RWPE1 (cell line): Measurements from ENCODE around the gene ASPG.

ENCODE experiments used
- CTCF ChIA-PET: fragments of 350-600 bp; sonication (Branson Sonifier 250); formaldehyde crosslinking; extraction: SDS; loops from one replicate; lab custom pipeline; 2021; lab: Yijun Ruan, JAX
- POLR2A ChIA-PET: fragments of 400-600 bp; formaldehyde crosslinking; extraction: SDS; loops from one replicate; lab custom pipeline; 2020; ENCODE audit warnings: antibody characterized with exemption; ENCODE audit not compliant: low non-redundant PET; lab: Yijun Ruan, JAX
- DNase-seq: peaks from one replicate; pipeline ENCODE4 v3.0.0; 2012; ENCODE audit warnings: low spot score
- H3K27ac ChIP-seq: fragments of 450-650 bp; 2 replicates; pipeline ENCODE4 v1.5.1; 2017
- TF ChIP-seq, protein P1 (sequence below): fragments of 450-650 bp; conservative IDR thresholded peaks from 2 replicates; pipeline ENCODE4 v1.5.1; 2017; ENCODE audit warnings: low read depth, mild to moderate bottlenecking

Gene ASPG

DNA sequence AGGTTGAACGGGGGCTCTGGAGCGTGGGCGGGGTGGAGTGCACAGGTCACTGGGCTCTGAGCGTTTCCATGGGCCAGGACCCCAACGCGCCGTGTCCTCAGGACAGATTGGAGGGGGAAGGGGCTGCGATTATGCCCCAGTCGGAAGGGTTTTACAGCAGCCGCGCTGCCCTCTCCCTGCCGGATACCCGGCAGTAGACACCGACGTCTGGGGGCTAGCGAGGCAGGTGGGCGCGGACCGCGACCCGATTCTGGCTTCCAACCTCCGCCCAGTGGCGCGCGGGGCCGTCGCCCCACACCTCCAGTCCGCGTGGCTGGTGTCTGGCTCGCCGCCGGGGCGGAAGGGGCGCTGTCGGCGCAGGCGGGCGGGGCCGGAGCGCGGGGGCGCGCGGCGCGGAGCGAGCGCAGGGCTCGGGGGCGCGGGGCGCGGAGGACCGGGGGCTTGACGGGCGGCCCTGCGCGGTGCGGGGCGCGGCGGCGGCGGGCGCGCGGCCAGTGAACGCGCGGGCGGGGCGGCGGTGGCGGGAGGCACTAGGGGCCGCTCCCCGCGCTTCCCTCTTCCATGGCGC is 50.5 kb downstream of the ASPG start:
- TF ChIP-seq, protein P1, sequence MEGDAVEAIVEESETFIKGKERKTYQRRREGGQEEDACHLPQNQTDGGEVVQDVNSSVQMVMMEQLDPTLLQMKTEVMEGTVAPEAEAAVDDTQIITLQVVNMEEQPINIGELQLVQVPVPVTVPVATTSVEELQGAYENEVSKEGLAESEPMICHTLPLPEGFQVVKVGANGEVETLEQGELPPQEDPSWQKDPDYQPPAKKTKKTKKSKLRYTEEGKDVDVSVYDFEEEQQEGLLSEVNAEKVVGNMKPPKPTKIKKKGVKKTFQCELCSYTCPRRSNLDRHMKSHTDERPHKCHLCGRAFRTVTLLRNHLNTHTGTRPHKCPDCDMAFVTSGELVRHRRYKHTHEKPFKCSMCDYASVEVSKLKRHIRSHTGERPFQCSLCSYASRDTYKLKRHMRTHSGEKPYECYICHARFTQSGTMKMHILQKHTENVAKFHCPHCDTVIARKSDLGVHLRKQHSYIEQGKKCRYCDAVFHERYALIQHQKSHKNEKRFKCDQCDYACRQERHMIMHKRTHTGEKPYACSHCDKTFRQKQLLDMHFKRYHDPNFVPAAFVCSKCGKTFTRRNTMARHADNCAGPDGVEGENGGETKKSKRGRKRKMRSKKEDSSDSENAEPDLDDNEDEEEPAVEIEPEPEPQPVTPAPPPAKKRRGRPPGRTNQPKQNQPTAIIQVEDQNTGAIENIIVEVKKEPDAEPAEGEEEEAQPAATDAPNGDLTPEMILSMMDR, result no peak
- no peak overlapping the region for H3K27ac ChIP-seq
- DNase-seq, result no peak
- ChIA-PET CTCF (interaction anchor here (0.7 kb wide), 1 partner anchor 269 kb away, joined by 4 read pairs; no protein-coding TSS in a partner anchor), POLR2A (no interaction called here)

DNA sequence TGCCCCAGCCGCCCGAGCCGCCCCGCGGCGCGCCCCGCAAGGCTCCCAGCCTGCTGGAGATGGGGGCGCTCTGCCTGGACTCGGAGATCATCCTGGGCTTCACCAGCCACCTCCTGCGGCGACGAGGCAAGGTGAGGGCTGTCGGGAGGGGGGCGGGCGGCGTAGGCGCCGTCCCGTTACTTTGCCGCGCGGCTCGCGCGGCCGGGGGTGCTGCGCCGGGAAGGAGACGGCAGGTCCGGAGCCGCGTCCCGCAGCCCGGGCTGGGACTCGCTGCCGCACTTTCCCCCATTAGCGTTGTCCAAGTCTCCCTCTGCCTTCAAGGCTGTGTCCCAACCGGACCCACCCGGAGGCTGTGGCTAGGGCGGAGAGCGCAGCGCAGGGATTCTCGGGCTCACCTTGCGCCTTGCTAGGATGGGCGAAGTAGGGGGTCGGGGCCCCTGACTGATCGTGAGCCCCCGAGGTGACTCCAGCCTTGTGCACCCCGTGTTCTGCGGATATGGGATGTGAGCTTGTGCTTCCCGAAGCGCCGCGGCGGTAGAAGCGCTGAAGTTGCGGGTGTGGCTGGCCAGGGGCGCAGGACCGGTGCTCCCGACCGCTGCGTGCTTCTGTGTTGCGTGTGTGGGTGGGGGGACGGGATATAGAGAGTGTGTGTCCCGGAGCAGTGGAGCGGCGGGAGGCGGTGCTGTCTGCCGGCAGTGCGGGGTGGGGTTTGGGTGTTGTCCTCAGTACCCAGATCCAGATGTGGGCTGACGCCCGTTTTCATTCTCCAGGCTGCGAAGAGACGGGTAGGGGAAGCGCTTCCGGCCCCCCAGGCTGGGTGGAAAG is 51.2 kb downstream of the ASPG start:
- DNase-seq, result no peak
- TF ChIP-seq, protein P1, result no peak
- POLR2A ChIA-PET, result no interaction called here
- no peak overlapping the region for H3K27ac ChIP-seq
- CTCF ChIA-PET, result interaction anchor here (0.6 to 1.4 kb wide), 3 partner anchors 425 to 428 kb away, joined by 3 to 29 read pairs (median 6); no protein-coding TSS in a partner anchor

DNA sequence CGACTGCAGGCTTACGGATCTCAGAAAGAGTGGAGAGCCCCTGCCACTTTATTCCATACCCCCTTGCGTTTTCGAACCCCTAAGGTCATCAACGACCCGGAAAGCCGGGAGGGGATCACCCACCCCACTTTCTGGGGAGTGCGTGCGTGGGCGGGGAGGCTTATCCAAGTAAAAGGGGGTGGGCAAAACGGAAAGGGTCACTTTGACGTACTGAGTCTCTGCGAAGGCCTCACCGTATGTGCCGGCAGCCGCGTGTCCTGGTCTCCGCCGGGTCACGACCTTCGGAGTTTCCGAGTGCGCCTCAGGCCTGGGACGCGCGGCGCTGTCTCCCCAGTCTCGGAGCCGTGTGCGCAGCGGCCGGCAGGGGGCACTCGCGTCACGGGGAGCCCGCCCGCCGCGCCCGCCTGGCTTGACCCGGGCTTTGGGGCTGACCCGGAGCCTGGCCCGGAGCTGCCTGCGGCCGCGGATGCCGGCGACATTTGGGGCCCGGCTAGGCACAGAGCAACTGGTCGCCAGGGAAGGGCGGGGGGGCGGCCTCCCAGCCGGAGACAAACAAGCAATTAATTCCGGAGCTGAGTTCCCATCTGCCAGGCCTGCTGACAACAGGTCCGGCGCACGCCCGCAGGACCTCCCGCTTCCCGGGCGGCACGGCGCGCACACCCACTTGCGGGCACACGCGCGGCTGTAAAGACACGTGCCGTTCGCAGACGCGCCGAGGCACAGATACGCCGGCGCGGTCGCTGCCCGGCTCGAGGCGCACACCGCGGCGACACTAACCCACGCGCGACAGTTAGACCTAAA is 52.0 kb downstream of the ASPG start:
- CTCF ChIA-PET, result interaction anchor here (0.6 to 1.4 kb wide), 12 partner anchors 43 to 437 kb away, joined by 3 to 29 read pairs (median 3); no protein-coding TSS in a partner anchor
- peak overlapping the region; percentile 9; the same call in 1 of the 2 replicates for H3K27ac ChIP-seq
- POLR2A ChIA-PET, result no interaction called here
- DNase-seq, result peak; percentile 67
- TF ChIP-seq, protein P1, result peak; percentile 85

DNA sequence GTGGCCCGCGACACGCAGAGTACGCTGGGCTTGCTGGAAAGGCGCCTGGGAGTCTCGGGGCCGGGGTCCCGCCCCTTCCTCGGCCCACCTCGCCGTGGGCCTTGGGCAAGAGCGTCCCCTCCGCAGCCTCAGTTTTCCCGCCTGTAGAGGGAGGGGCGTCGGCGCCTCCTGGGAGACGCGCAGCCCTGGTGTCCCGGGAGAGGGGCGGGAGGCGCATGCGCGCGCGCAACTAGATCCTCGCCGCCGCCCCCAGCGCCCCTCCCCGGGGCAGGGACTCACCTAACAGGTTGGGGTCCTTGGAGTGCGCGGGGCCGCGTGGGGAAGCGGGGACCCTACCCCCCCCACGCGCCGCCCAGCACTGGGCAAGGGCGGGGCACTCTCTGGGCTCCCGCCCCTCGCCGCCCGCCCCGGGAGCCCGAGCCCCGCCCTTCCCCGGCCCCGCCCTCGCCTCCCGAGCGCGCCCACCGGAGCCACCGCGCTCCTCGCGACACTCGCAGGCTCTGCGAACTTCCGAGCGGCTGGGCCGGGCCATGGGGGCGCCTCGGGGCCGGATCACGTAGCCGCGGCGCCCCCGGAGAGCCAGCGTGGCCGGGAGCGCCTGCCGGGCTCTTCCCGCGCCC is 52.7 kb downstream of the ASPG start, which contains the start of gene KIF26A:
Gene KIF26A, plus strand, starts transcription at position 490 of the 620 bp plus-strand sequence. CDS start 136 bp downstream, outside the sequence.
- DNase-seq, result peak; percentile 49
- TF ChIP-seq, protein P1, result no peak
- H3K27ac ChIP-seq, result peak within 1 kb of the TSS; percentile 16; the same call in 1 of the 2 replicates
- ChIA-PET POLR2A (no interaction called here), CTCF (interaction anchor here (0.6 to 1.4 kb wide), 12 partner anchors 43 to 437 kb away, joined by 3 to 29 read pairs (median 3); no protein-coding TSS in a partner anchor)

DNA sequence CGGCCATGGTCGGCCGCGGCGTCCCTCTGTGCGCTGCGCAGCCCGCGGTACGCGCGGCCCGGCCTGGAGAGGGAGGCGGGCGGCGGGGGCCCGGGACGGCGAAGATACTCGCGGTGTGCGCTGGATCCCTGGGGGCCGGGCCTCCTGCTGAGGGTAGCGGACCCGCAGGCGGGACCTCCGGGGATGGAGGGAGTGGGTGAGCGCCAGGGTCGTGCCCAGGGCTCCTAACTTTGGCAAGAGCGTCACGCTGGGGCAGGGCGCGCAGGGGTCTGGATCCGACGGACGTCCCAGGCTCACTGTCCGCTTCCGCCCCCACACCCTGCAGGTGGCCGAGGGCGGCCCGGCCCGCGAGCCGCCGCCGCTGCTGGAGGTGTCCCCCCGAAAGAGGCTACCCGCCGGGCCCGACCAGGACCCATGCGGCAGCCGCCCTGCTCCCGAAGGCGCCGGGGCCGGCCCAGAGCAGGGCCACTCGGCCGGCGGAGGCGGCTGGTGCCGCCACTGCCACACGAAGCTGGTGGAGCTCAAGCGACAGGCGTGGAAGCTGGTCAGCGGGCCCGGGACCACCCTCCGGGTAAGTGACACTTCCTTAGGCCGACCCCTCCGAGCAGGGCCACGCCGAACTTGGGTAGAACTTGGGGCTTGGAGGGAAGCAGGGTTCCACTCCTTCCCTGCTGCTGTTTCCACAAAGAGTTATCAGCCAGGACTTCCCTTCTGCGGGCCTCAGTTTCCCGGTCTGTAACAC is 53.4 kb downstream of the ASPG start:
- ChIA-PET POLR2A (no interaction called here), CTCF (interaction anchor here (1.6 kb wide), 1 partner anchor 425 kb away, joined by 8 read pairs; no protein-coding TSS in a partner anchor)
- TF ChIP-seq, protein P1, result no peak
- DNase-seq, result no peak
- peak overlapping the region; percentile 16; the same call in 1 of the 2 replicates for H3K27ac ChIP-seq
